ENCODE results near the gene EXOC6B. TPM values are rescaled to one million over a fixed set of nuclear protein-coding genes. Genes with fewer than 3 reads are reported as not detected.

EXOC6B gene
- polyA plus RNA-seq, 2 of the 4 experiments (the other 2 are of a cell fraction): 15.5 to 24.7 TPM

GRCh38 chr2:72146347-72147302 is 679.2 kb downstream of the EXOC6B start:
- peak overlapping the region; percentile 21 to 59; a peak in 4 of 6 replicates for H3K27ac ChIP-seq
- no peaks in the 10 kb centered on the region for H3K9me3 ChIP-seq
- H3K4me2 ChIP-seq: peak overlapping the region; percentile 98
- TF ChIP-seq GATA3 (IDR thresholded peaks at IDR 0.05; ENCODE audit: borderline replicate concordance): no peak
- no peak for TF ChIP-seq CEBPB (IDR thresholded peaks at IDR 0.05)
- no peak for TF ChIP-seq SMC3 (IDR thresholded peaks at IDR 0.05)
- no peak for TF ChIP-seq ZSCAN20 (CRISPR knock-in tag; IDR thresholded peaks at IDR 0.05)
- TF ChIP-seq CBX8 (IDR thresholded peaks at IDR 0.05): peak; percentile 81
- no peak for TF ChIP-seq CHD4 (IDR thresholded peaks at IDR 0.05; ENCODE audit: borderline replicate concordance)
- peak; percentile 36; the same call in 1 of the 2 replicates for TF ChIP-seq MAX (IDR thresholded peaks at IDR 0.05)
- peak; percentile 25 for TF ChIP-seq RNF2 (IDR thresholded peaks at IDR 0.05; ENCODE audit: borderline replicate concordance, low read depth)
- ChIA-PET POLR2A (no interaction called here), CTCF (interaction anchor here (0.5 to 12.0 kb wide), 4 partner anchors 8 to 596 kb away, joined by 3 to 185 read pairs (median 7); no protein-coding TSS in a partner anchor)
- FAIRE-seq: no peak
- no peak for DNase-seq (ENCODE audit: low read depth in 1 of 2, low spot score in 1 of 2)
- no peak for ATAC-seq
- peaks cover 47% of the 10 kb centered on the region for H3K4me1 ChIP-seq
- WGBS (ENCODE audit: missing lambda C conversion rate): 9% methylated on average over 51 of the region's 58 CpGs
- H3K4me3 ChIP-seq: peak overlapping the region; percentile 61

- 2% methylated on average over 32 of the region's 33 CpGs for WGBS (ENCODE audit: missing lambda C conversion rate)
These were observed 680.0 kb downstream of the EXOC6B start for GRCh38 chr2:72145658-72146329.

GRCh38 chr2:72145289-72145657 is 680.6 kb downstream of the EXOC6B start:
- ATAC-seq (peak; percentile 32 to 71), DNase-seq (ENCODE audit: low read depth in 1 of 2, low spot score in 1 of 2) (peak; percentile 78 to 91), FAIRE-seq (no peak)
- H3K4me2 ChIP-seq: peak overlapping the region; percentile 98
- peaks cover 43% of the 10 kb centered on the region for H3K4me1 ChIP-seq
- no peaks in the 10 kb centered on the region for H3K9me3 ChIP-seq
- 2% methylated on average over 27 of the region's 29 CpGs for whole genome bisulfite sequencing (ENCODE audit: missing lambda C conversion rate)
- ChIA-PET POLR2A (no interaction called here), CTCF (interaction anchor here (0.7 to 1.4 kb wide), 3 partner anchors 10 to 434 kb away, joined by 3 read pairs; no protein-coding TSS in a partner anchor)
- peak overlapping the region; percentile 61 for H3K4me3 ChIP-seq
- TF ChIP-seq POLR2AphosphoS2 (conservative IDR thresholded peaks at IDR 0.05; ENCODE audit: low read length) (no peak), E2F6 (IDR thresholded peaks at IDR 0.05; ENCODE audit: borderline replicate concordance, low read depth) (0 out of 2 replicates have a peak, but pooled peaks have one; percentile 63), RNF2 (IDR thresholded peaks at IDR 0.05; ENCODE audit: borderline replicate concordance, low read depth) (0 out of 2 replicates have a peak, but pooled peaks have one; percentile 9), HDAC2 (IDR thresholded peaks at IDR 0.05) (0 out of 2 replicates have a peak, but pooled peaks have one; percentile 23), MAX (IDR thresholded peaks at IDR 0.05) (peak; percentile 52; the same call in 1 of the 2 replicates), CBX8 (IDR thresholded peaks at IDR 0.05) (0 out of 2 replicates have a peak, but pooled peaks have one; percentile 3), MAFK (IDR thresholded peaks at IDR 0.05; ENCODE audit: partially characterized antibody) (peak; percentile 58), KDM1A (IDR thresholded peaks at IDR 0.05; ENCODE audit: low read depth) (no peak)
- H3K27ac ChIP-seq: peak overlapping the region; percentile 89 to 92

More at GRCh38 chr2:72145658-72146329, 680.0 kb downstream of the EXOC6B start:
- Histone ChIP-seq H3K27ac (peak overlapping the region; percentile 89 to 92), H3K4me1 (peaks cover 47% of the 10 kb centered on the region), H3K4me2 (peak overlapping the region; percentile 98), H3K4me3 (peak overlapping the region; percentile 61), H3K9me3 (no peaks in the 10 kb centered on the region)
- FAIRE-seq (no peak), ATAC-seq (no peak), DNase-seq (ENCODE audit: low read depth in 1 of 2, low spot score in 1 of 2) (no peak)
- CTCF ChIA-PET: interaction anchor here (0.7 to 1.4 kb wide), 3 partner anchors 10 to 434 kb away, joined by 3 read pairs; no protein-coding TSS in a partner anchor
- POLR2A ChIA-PET: no interaction called here
- peak; percentile 63; the same call in 1 of the 2 replicates for TF ChIP-seq RNF2 (IDR thresholded peaks at IDR 0.05; ENCODE audit: borderline replicate concordance, low read depth)
- TF ChIP-seq CBX8 (IDR thresholded peaks at IDR 0.05): peak; percentile 45; the same call in 1 of the 2 replicates
- no peak for TF ChIP-seq HOXB13 (CRISPR knock-in tag; IDR thresholded peaks at IDR 0.05; ENCODE audit: low read depth)
